ENCODE measurements around the gene KIF5C.

DNA sequence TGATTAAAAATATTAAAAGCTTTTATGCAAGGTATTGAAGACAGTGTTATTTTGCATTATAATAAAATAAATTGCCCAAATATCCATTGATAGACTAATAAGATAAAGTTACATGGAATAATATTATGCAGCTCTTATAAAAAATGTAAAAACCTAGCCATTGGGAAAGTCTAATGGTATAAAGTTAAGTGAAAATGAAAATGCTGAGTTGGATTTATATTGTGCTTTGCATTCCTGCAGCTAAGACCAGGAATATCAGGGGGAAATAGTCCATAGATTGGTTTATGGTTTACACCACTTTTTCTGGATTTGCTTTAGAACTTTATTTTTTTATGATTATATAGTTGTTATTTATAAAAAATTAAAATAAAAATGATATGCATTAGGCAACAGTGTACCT, 117.4 kb downstream of the KIF5C start:
- TF ChIP-seq EP300 (IDR thresholded peaks at IDR 0.05; ENCODE audit: low read depth in 2 of 2, low read length in 2 of 2), result no peak
- TF ChIP-seq EP300 (CRISPR knock-in tag; IDR thresholded peaks at IDR 0.05; ENCODE audit: borderline replicate concordance), result no peak
- TF ChIP-seq, protein P1, sequence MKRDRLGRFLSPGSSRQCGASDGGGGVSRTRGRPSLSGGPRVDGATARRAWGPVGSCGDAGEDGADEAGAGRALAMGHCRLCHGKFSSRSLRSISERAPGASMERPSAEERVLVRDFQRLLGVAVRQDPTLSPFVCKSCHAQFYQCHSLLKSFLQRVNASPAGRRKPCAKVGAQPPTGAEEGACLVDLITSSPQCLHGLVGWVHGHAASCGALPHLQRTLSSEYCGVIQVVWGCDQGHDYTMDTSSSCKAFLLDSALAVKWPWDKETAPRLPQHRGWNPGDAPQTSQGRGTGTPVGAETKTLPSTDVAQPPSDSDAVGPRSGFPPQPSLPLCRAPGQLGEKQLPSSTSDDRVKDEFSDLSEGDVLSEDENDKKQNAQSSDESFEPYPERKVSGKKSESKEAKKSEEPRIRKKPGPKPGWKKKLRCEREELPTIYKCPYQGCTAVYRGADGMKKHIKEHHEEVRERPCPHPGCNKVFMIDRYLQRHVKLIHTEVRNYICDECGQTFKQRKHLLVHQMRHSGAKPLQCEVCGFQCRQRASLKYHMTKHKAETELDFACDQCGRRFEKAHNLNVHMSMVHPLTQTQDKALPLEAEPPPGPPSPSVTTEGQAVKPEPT (CRISPR knock-in tag; IDR thresholded peaks at IDR 0.05; ENCODE audit: low read depth), result no peak
- no peak for TF ChIP-seq SIN3A (IDR thresholded peaks at IDR 0.05; ENCODE audit: borderline replicate concordance, low read depth, low read length)
- no peak for TF ChIP-seq NKX3-1 (CRISPR knock-in tag; IDR thresholded peaks at IDR 0.05)
- TF ChIP-seq JUNB (CRISPR knock-in tag; IDR thresholded peaks at IDR 0.05; ENCODE audit: borderline replicate concordance), result no peak
- no peak for TF ChIP-seq GABPA (IDR thresholded peaks at IDR 0.05; ENCODE audit: low read depth, low read length)
- no peak for TF ChIP-seq GABPA (CRISPR knock-in tag; IDR thresholded peaks at IDR 0.05; ENCODE audit: low read depth)
- TF ChIP-seq, protein P2, sequence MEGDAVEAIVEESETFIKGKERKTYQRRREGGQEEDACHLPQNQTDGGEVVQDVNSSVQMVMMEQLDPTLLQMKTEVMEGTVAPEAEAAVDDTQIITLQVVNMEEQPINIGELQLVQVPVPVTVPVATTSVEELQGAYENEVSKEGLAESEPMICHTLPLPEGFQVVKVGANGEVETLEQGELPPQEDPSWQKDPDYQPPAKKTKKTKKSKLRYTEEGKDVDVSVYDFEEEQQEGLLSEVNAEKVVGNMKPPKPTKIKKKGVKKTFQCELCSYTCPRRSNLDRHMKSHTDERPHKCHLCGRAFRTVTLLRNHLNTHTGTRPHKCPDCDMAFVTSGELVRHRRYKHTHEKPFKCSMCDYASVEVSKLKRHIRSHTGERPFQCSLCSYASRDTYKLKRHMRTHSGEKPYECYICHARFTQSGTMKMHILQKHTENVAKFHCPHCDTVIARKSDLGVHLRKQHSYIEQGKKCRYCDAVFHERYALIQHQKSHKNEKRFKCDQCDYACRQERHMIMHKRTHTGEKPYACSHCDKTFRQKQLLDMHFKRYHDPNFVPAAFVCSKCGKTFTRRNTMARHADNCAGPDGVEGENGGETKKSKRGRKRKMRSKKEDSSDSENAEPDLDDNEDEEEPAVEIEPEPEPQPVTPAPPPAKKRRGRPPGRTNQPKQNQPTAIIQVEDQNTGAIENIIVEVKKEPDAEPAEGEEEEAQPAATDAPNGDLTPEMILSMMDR (CRISPR knock-in tag; IDR thresholded peaks at IDR 0.05), result no peak
- TF ChIP-seq, protein P3, sequence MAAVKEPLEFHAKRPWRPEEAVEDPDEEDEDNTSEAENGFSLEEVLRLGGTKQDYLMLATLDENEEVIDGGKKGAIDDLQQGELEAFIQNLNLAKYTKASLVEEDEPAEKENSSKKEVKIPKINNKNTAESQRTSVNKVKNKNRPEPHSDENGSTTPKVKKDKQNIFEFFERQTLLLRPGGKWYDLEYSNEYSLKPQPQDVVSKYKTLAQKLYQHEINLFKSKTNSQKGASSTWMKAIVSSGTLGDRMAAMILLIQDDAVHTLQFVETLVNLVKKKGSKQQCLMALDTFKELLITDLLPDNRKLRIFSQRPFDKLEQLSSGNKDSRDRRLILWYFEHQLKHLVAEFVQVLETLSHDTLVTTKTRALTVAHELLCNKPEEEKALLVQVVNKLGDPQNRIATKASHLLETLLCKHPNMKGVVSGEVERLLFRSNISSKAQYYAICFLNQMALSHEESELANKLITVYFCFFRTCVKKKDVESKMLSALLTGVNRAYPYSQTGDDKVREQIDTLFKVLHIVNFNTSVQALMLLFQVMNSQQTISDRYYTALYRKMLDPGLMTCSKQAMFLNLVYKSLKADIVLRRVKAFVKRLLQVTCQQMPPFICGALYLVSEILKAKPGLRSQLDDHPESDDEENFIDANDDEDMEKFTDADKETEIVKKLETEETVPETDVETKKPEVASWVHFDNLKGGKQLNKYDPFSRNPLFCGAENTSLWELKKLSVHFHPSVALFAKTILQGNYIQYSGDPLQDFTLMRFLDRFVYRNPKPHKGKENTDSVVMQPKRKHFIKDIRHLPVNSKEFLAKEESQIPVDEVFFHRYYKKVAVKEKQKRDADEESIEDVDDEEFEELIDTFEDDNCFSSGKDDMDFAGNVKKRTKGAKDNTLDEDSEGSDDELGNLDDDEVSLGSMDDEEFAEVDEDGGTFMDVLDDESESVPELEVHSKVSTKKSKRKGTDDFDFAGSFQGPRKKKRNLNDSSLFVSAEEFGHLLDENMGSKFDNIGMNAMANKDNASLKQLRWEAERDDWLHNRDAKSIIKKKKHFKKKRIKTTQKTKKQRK (IDR thresholded peaks at IDR 0.05; ENCODE audit: low read length), result no peak
- no peak for TF ChIP-seq ZBTB7B (CRISPR knock-in tag; IDR thresholded peaks at IDR 0.05)
- TF ChIP-seq HCFC1 (IDR thresholded peaks at IDR 0.05; ENCODE audit: low read depth, low read length), result no peak
- TF ChIP-seq, protein P4, sequence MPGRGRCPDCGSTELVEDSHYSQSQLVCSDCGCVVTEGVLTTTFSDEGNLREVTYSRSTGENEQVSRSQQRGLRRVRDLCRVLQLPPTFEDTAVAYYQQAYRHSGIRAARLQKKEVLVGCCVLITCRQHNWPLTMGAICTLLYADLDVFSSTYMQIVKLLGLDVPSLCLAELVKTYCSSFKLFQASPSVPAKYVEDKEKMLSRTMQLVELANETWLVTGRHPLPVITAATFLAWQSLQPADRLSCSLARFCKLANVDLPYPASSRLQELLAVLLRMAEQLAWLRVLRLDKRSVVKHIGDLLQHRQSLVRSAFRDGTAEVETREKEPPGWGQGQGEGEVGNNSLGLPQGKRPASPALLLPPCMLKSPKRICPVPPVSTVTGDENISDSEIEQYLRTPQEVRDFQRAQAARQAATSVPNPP (CRISPR knock-in tag; IDR thresholded peaks at IDR 0.05), result no peak
- TF ChIP-seq SP4 (CRISPR knock-in tag; IDR thresholded peaks at IDR 0.05), result no peak
- TF ChIP-seq, protein P5, sequence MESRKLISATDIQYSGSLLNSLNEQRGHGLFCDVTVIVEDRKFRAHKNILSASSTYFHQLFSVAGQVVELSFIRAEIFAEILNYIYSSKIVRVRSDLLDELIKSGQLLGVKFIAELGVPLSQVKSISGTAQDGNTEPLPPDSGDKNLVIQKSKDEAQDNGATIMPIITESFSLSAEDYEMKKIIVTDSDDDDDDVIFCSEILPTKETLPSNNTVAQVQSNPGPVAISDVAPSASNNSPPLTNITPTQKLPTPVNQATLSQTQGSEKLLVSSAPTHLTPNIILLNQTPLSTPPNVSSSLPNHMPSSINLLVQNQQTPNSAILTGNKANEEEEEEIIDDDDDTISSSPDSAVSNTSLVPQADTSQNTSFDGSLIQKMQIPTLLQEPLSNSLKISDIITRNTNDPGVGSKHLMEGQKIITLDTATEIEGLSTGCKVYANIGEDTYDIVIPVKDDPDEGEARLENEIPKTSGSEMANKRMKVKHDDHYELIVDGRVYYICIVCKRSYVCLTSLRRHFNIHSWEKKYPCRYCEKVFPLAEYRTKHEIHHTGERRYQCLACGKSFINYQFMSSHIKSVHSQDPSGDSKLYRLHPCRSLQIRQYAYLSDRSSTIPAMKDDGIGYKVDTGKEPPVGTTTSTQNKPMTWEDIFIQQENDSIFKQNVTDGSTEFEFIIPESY (CRISPR knock-in tag; IDR thresholded peaks at IDR 0.05), result no peak
